HepG2 (cell line): Measurements from ENCODE around the gene CCR8. TPM values are rescaled to one million over a fixed set of nuclear protein-coding genes. Genes with fewer than 3 reads are reported as not detected.

ENCODE experiments used
- ATAC-seq: fragments of 200-7000 bp; cut with Tn5 transposase; 3 replicates; pipeline ENCODE4 v1.9.1; 2020; ENCODE audit warnings: mild to moderate bottlenecking, moderate library complexity
- BruUV-seq: library from RNA; stranded (reverse); fragments of 400-500 nt; replicated peaks from 2 replicates; lab custom pipeline; 2021; lab: Mats Ljungman, UMichigan
- CTCF ChIA-PET: fragments of 300-600 bp; formaldehyde crosslinking; extraction: SDS; loops from one replicate; lab custom pipeline; 2021; ENCODE audit warnings: low total read pairs, inconsistent platforms, low intra/inter-chr PET ratio; lab: Yijun Ruan, JAX
- POLR2A ChIA-PET: fragments of 350-600 bp; sonication (Branson Sonifier 250); formaldehyde crosslinking; loops from one replicate; lab custom pipeline; 2020; ENCODE audit warnings: antibody characterized with exemption, inconsistent platforms; lab: Yijun Ruan, JAX
- DNase-seq: peaks from one replicate; pipeline ENCODE4 v3.0.0-alpha.2; 2015; ENCODE audit warnings: low spot score
- FAIRE-seq: peaks from 3 replicates; lab custom pipeline; 2011; peaks lifted over from hg19 to GRCh38; lab: Jason Lieb, UNC
- H2AFZ ChIP-seq: one replicate; pipeline ENCODE4 v1.6.1; 2011; ENCODE audit warnings: low read length, inconsistent platforms
- H3K27ac ChIP-seq: fragments of 300-600 bp; 3 replicates; pipeline ENCODE4 v1.8.0; 2011; ENCODE audit warnings: mixed run types, mild to moderate bottlenecking, mixed read lengths, low read length, inconsistent platforms; ENCODE audit not compliant: insufficient read depth; ENCODE audit errors: extremely low read length
- H3K27me3 ChIP-seq, 2 experiments: fragments of 200-600 bp in 1 of 2; 2 replicates in 1 of 2; 3 replicates in 1 of 2; pipeline versions ENCODE4 v1.6.0 to v1.8.0; 2011; ENCODE audit warnings: low read length in 2 of 2, mild to moderate bottlenecking in 2 of 2, moderate library complexity in 2 of 2, inconsistent platforms in 1 of 2; ENCODE audit not compliant: insufficient read depth in 2 of 2, control insufficient read depth in 1 of 2
- H3K36me3 ChIP-seq, 2 experiments: fragments of 200-600 bp in 1 of 2; replicated peaks in 1 of 2; 2 replicates in 1 of 2; 3 replicates in 1 of 2; pipeline versions ENCODE4 v1.5.1 to v1.8.0; 2011; ENCODE audit warnings: low read length in 2 of 2, inconsistent platforms in 1 of 2; ENCODE audit not compliant: insufficient read depth in 2 of 2, control insufficient read depth in 1 of 2
- H3K4me1 ChIP-seq: 2 replicates; pipeline ENCODE4 v1.5.1; 2012; ENCODE audit warnings: low read length, inconsistent platforms; ENCODE audit not compliant: insufficient read depth
- H3K4me2 ChIP-seq: 2 replicates; pipeline ENCODE4 v1.6.0; 2011; ENCODE audit warnings: low read depth, low read length, inconsistent platforms
- H3K4me3 ChIP-seq, 3 experiments: fragments of 200-600 bp in 1 of 3; sonication (generic), shearing (Covaris generic) in 1 of 3; replicated peaks in 1 of 3; 2 replicates each; pipeline ENCODE4 v1.5.1; 2011 to 2016; ENCODE audit warnings: low read length in 3 of 3, inconsistent platforms in 2 of 3, low read depth in 2 of 3, mild to moderate bottlenecking in 2 of 3, control low read depth in 1 of 3, mixed read lengths in 1 of 3; ENCODE audit not compliant: insufficient read depth in 1 of 3
- H3K79me2 ChIP-seq: one replicate; pipeline ENCODE4 v1.6.1; 2011; ENCODE audit warnings: low read length, inconsistent platforms; ENCODE audit not compliant: insufficient read depth
- H3K9ac ChIP-seq: 2 replicates; pipeline ENCODE4 v1.6.0; 2011; ENCODE audit warnings: mild to moderate bottlenecking, low read depth, low read length, inconsistent platforms; ENCODE audit not compliant: insufficient read depth
- H3K9me3 ChIP-seq: 2 replicates; pipeline ENCODE4 v1.5.1; 2012; ENCODE audit warnings: mild to moderate bottlenecking, low read length
- H4K20me1 ChIP-seq: 2 replicates; pipeline ENCODE4 v1.6.0; 2011; ENCODE audit warnings: inconsistent platforms, mild to moderate bottlenecking, low read length, moderate library complexity; ENCODE audit not compliant: insufficient read depth
- AGO1 ChIP-seq: fragments of 200-400 bp; formaldehyde crosslinking; IDR thresholded peaks from 2 replicates; pipeline ENCODE4 v1.6.1; 2017; ENCODE audit warnings: mild to moderate bottlenecking, low read depth, low read length, moderate library complexity; ENCODE audit not compliant: poor library complexity, severe bottlenecking
- KDM6A ChIP-seq: IDR thresholded peaks from 2 replicates; pipeline ENCODE4 v1.6.1; 2016; ENCODE audit warnings: low read depth
- POGZ ChIP-seq: sonication (generic); formaldehyde crosslinking; IDR thresholded peaks from 2 replicates; pipeline ENCODE4 v1.4.0; 2020; ENCODE audit warnings: mild to moderate bottlenecking, missing genetic modification reagents
- POLR2G ChIP-seq: fragments of 200-400 bp; formaldehyde crosslinking; IDR thresholded peaks from 2 replicates; pipeline ENCODE4 v1.6.1; 2018; ENCODE audit warnings: mild to moderate bottlenecking, low read depth, low read length, moderate library complexity
- SIX4 ChIP-seq: sonication (generic); formaldehyde crosslinking; IDR thresholded peaks from 2 replicates; pipeline ENCODE4 v1.4.0; 2020; ENCODE audit warnings: missing genetic modification reagents
- SMAD3 ChIP-seq: sonication (generic); formaldehyde crosslinking; IDR thresholded peaks from 2 replicates; pipeline ENCODE4 v1.4.0; 2020; ENCODE audit warnings: missing genetic modification reagents
- TFAP4 ChIP-seq: sonication (generic); IDR thresholded peaks from 2 replicates; pipeline ENCODE4 v1.6.1; 2016; ENCODE audit warnings: low read depth, borderline replicate concordance
- ZNF17 ChIP-seq: sonication (generic); formaldehyde crosslinking; IDR thresholded peaks from 2 replicates; pipeline ENCODE4 v1.5.0; 2020; ENCODE audit warnings: mild to moderate bottlenecking, missing genetic modification reagents
- ZNF207 ChIP-seq: fragments of 450-650 bp; IDR thresholded peaks from 2 replicates; pipeline ENCODE4 v1.6.1; 2016; ENCODE audit warnings: antibody characterized with exemption, borderline replicate concordance
- ZNF331 ChIP-seq: sonication (generic); formaldehyde crosslinking; IDR thresholded peaks from 2 replicates; pipeline ENCODE4 v1.4.0; 2020; ENCODE audit warnings: missing genetic modification reagents
- ZNF781 ChIP-seq: sonication (generic); formaldehyde crosslinking; IDR thresholded peaks from 2 replicates; pipeline ENCODE4 v1.5.1; 2020; ENCODE audit warnings: borderline replicate concordance, mild to moderate bottlenecking, missing genetic modification reagents; ENCODE audit errors: not compliant biosample characterization
- in situ Hi-C: cut with HindIII; loops from 2 replicates; pipeline ENCODE4 v1.10.0; 2017; ENCODE audit warnings: low pct_unique_long_range_greater_than_20kb; ENCODE audit not compliant: extremely low pct_ligation_motif_present
- intact Hi-C: fragments of 100-400 bp; cut with micrococcal nuclease; formaldehyde crosslinking; loops from one replicate; pipeline ENCODE4 v1.10.0; 2022; ENCODE audit not compliant: unreplicated experiment
- polyA plus RNA-seq, 8 experiments: library from polyadenylated mRNA; depleted of rRNA in 3 of 8; stranded (reverse) in 7 of 8; unstranded in 1 of 8; fragments of >200 nt; fragmentation: Illumina TruSeq in 4 of 8; extraction: Trizol in 4 of 8; gene quantifications; 2 replicates each; pipeline versions ENCODE4 v1.2.1 to v1.2.3, GENCODE V29; 2011 to 2016; ENCODE audit warnings: low read depth in 4 of 8, missing spikeins in 1 of 8, mixed read lengths in 1 of 8; ENCODE audit not compliant: insufficient read depth in 1 of 8
- total RNA-seq, 5 experiments: library from RNA; depleted of rRNA; stranded (reverse); fragments of >200 nt; fragmentation: Illumina TruSeq; extraction: Trizol; gene quantifications; 2 replicates each; pipeline ENCODE4 v1.2.3, GENCODE V29; 2016; ENCODE audit warnings: low read depth in 1 of 5
- TF ChIP-seq, protein P1 (sequence below): sonication (generic); formaldehyde crosslinking; IDR thresholded peaks from 2 replicates; pipeline ENCODE4 v1.4.0; 2020; ENCODE audit warnings: missing genetic modification reagents
- TF ChIP-seq, protein P2 (sequence below): sonication (generic); formaldehyde crosslinking; IDR thresholded peaks from 2 replicates; pipeline ENCODE4 v1.5.0; 2020; ENCODE audit warnings: mild to moderate bottlenecking, missing genetic modification reagents, moderate library complexity
- TF ChIP-seq, protein P3 (sequence below): IDR thresholded peaks from 2 replicates; pipeline ENCODE4 v1.6.1; 2016; ENCODE audit warnings: missing genetic modification reagents, missing compliant biosample characterization

Gene CCR8
- total and polyA plus RNA-seq, 2 of the 13 experiments (the other 11 are each of a cell fraction or from before 2014, with no cell fraction given): not detected

GRCh38 chr3:39333607-39334006 is 4.1 kb downstream of the CCR8 start:
- in situ Hi-C loops (no loop called here), intact Hi-C loops (no loop called here)
- Histone ChIP-seq H3K4me1 (no peaks in the 10 kb centered on the region), H3K9ac (no peak overlapping the region), H3K9me3 (no peaks in the 10 kb centered on the region), H3K4me2 (no peak overlapping the region), H2AFZ (no peak overlapping the region), H3K27me3 (no peaks in the 10 kb centered on the region), H3K79me2 (no peaks in the 10 kb centered on the region), H3K36me3 (no peaks in the 10 kb centered on the region), H4K20me1 (no peaks in the 10 kb centered on the region), H3K27ac (no peak overlapping the region), H3K4me3 (no peak overlapping the region)
- FAIRE-seq (no peak), DNase-seq (no peak), ATAC-seq (no peak)
- CTCF ChIA-PET: no interaction called here
- TF ChIP-seq AGO1: no peak
- TF ChIP-seq, protein P1, sequence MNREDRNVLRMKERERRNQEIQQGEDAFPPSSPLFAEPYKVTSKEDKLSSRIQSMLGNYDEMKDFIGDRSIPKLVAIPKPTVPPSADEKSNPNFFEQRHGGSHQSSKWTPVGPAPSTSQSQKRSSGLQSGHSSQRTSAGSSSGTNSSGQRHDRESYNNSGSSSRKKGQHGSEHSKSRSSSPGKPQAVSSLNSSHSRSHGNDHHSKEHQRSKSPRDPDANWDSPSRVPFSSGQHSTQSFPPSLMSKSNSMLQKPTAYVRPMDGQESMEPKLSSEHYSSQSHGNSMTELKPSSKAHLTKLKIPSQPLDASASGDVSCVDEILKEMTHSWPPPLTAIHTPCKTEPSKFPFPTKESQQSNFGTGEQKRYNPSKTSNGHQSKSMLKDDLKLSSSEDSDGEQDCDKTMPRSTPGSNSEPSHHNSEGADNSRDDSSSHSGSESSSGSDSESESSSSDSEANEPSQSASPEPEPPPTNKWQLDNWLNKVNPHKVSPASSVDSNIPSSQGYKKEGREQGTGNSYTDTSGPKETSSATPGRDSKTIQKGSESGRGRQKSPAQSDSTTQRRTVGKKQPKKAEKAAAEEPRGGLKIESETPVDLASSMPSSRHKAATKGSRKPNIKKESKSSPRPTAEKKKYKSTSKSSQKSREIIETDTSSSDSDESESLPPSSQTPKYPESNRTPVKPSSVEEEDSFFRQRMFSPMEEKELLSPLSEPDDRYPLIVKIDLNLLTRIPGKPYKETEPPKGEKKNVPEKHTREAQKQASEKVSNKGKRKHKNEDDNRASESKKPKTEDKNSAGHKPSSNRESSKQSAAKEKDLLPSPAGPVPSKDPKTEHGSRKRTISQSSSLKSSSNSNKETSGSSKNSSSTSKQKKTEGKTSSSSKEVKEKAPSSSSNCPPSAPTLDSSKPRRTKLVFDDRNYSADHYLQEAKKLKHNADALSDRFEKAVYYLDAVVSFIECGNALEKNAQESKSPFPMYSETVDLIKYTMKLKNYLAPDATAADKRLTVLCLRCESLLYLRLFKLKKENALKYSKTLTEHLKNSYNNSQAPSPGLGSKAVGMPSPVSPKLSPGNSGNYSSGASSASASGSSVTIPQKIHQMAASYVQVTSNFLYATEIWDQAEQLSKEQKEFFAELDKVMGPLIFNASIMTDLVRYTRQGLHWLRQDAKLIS (CRISPR knock-in tag): no peak
- TF ChIP-seq TFAP4: no peak
- TF ChIP-seq ZNF207: no peak
- no peak for TF ChIP-seq POGZ (CRISPR knock-in tag)
- TF ChIP-seq ZNF17: no peak
- no peak for TF ChIP-seq ZNF331 (CRISPR knock-in tag)
- TF ChIP-seq, protein P2, sequence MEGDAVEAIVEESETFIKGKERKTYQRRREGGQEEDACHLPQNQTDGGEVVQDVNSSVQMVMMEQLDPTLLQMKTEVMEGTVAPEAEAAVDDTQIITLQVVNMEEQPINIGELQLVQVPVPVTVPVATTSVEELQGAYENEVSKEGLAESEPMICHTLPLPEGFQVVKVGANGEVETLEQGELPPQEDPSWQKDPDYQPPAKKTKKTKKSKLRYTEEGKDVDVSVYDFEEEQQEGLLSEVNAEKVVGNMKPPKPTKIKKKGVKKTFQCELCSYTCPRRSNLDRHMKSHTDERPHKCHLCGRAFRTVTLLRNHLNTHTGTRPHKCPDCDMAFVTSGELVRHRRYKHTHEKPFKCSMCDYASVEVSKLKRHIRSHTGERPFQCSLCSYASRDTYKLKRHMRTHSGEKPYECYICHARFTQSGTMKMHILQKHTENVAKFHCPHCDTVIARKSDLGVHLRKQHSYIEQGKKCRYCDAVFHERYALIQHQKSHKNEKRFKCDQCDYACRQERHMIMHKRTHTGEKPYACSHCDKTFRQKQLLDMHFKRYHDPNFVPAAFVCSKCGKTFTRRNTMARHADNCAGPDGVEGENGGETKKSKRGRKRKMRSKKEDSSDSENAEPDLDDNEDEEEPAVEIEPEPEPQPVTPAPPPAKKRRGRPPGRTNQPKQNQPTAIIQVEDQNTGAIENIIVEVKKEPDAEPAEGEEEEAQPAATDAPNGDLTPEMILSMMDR (CRISPR knock-in tag): no peak
- no peak for TF ChIP-seq ZNF781
- TF ChIP-seq, protein P3, sequence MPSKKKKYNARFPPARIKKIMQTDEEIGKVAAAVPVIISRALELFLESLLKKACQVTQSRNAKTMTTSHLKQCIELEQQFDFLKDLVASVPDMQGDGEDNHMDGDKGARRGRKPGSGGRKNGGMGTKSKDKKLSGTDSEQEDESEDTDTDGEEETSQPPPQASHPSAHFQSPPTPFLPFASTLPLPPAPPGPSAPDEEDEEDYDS (CRISPR knock-in tag): no peak
- TF ChIP-seq POLR2G: no peak
- no peak for TF ChIP-seq SIX4 (CRISPR knock-in tag)
- TF ChIP-seq KDM6A (CRISPR knock-in tag): no peak
- TF ChIP-seq SMAD3 (CRISPR knock-in tag): no peak
- TF ChIP-seq, all 625 proteins: peak for 0
- no TSS peak for BruUV-seq
- POLR2A ChIA-PET: no interaction called here
